Neural cell (in vitro differentiated cells): Measurements from ENCODE around the gene GRIN3A. TPM values are rescaled to one million over a fixed set of nuclear protein-coding genes. Genes with fewer than 3 reads are reported as not detected.

Experiments used
- H2AFZ ChIP-seq: fragments of 200-600, 300-800 bp; sonication (generic), shearing (Covaris generic); 2 replicates; pipeline ENCODE4 v1.6.0; 2014; ENCODE audit warnings: low read depth, mild to moderate bottlenecking, antibody characterized with exemption, low read length, moderate library complexity
- H3F3A ChIP-seq: fragments of 200-600 bp; shearing (Covaris generic); 2 replicates; pipeline ENCODE4 v1.6.1; 2016; ENCODE audit warnings: mild to moderate bottlenecking, moderate library complexity, mixed read lengths, antibody characterized with exemption, low read length; ENCODE audit not compliant: insufficient read depth, poor library complexity, severe bottlenecking
- H3K27ac ChIP-seq: fragments of 200-600, 300-800 bp; sonication (generic), shearing (Covaris generic); 2 replicates; pipeline ENCODE4 v1.5.1; 2014; ENCODE audit warnings: mild to moderate bottlenecking, low read length, moderate library complexity
- H3K27me3 ChIP-seq: fragments of 300-800, 200-600 bp; sonication (generic), shearing (Covaris generic); 2 replicates; pipeline ENCODE4 v1.6.0; 2014; ENCODE audit warnings: mild to moderate bottlenecking, low read depth, low read length, moderate library complexity; ENCODE audit not compliant: insufficient read depth
- H3K36me3 ChIP-seq: fragments of 300-800, 200-600 bp; sonication (generic), shearing (Covaris generic); 2 replicates; pipeline ENCODE4 v1.5.1; 2014; ENCODE audit warnings: mild to moderate bottlenecking, antibody characterized with exemption, low read length, moderate library complexity; ENCODE audit not compliant: insufficient read depth
- H3K4me2 ChIP-seq: fragments of 300-800, 200-600 bp; sonication (generic), shearing (Covaris generic); 2 replicates; pipeline ENCODE4 v1.6.0; 2014; ENCODE audit warnings: mild to moderate bottlenecking, low read length
- H3K4me3 ChIP-seq: fragments of 300-800, 200-600 bp; sonication (generic), shearing (Covaris generic); 2 replicates; pipeline ENCODE4 v1.5.1; 2014; ENCODE audit warnings: mild to moderate bottlenecking, low read length, moderate library complexity
- H3K79me2 ChIP-seq: fragments of 200-600 bp; shearing (Covaris generic); replicated peaks from 2 replicates; pipeline ENCODE4 v1.6.0; 2014; ENCODE audit warnings: mild to moderate bottlenecking, low read length, moderate library complexity; ENCODE audit not compliant: insufficient read depth
- H3K9ac ChIP-seq: fragments of 300-800, 200-600 bp; sonication (generic), shearing (Covaris generic); 2 replicates; pipeline ENCODE4 v1.6.1; 2016; ENCODE audit warnings: mild to moderate bottlenecking, low read length, mixed read lengths
- H3K9me2 ChIP-seq: fragments of 200-600 bp; shearing (Covaris generic); 2 replicates; pipeline ENCODE4 v1.6.1; 2016; ENCODE audit warnings: mild to moderate bottlenecking, low read length, mixed read lengths; ENCODE audit not compliant: insufficient read depth
- H3K9me3 ChIP-seq: fragments of 200-600, 300-800 bp; sonication (generic), shearing (Covaris generic); 2 replicates; pipeline ENCODE4 v1.6.1; 2016; ENCODE audit warnings: mild to moderate bottlenecking, mixed run types, low read length, moderate library complexity, mixed read lengths
- H4K20me1 ChIP-seq: fragments of 200-600 bp; shearing (Covaris generic); 2 replicates; pipeline ENCODE4 v1.6.1; 2016; ENCODE audit warnings: mild to moderate bottlenecking, mixed run types; ENCODE audit not compliant: insufficient read depth
- CTCF ChIP-seq: fragments of 450-650 bp; IDR thresholded peaks from 2 replicates; pipeline ENCODE4 v1.5.1; 2014; ENCODE audit warnings: antibody characterized with exemption, mild to moderate bottlenecking, moderate library complexity; ENCODE audit not compliant: poor library complexity, severe bottlenecking
- EP300 ChIP-seq: fragments of 450-650 bp; conservative IDR thresholded peaks from 2 replicates; pipeline ENCODE4 v1.6.1; 2014; ENCODE audit warnings: antibody characterized with exemption, mild to moderate bottlenecking, moderate library complexity; ENCODE audit not compliant: poor library complexity, severe bottlenecking
- EZH2 ChIP-seq: fragments of 200-600, 300-800 bp; shearing (Covaris generic), sonication (generic); IDR thresholded peaks from 2 replicates; pipeline ENCODE4 v1.6.1; 2014; ENCODE audit warnings: antibody characterized with exemption, low read length, borderline replicate concordance, mild to moderate bottlenecking; ENCODE audit not compliant: insufficient read depth, poor library complexity, severe bottlenecking
- MXI1 ChIP-seq: fragments of 450-650 bp; conservative IDR thresholded peaks from 2 replicates; pipeline ENCODE4 v1.6.1; 2014; ENCODE audit warnings: antibody characterized with exemption, mild to moderate bottlenecking; ENCODE audit not compliant: poor library complexity, severe bottlenecking
- POLR2AphosphoS5 ChIP-seq: IDR thresholded peaks from 2 replicates; pipeline ENCODE4 v1.6.1; 2012
- RAD21 ChIP-seq: fragments of 450-650 bp; conservative IDR thresholded peaks from 2 replicates; pipeline ENCODE4 v1.6.1; 2014; ENCODE audit warnings: antibody characterized with exemption, mild to moderate bottlenecking, moderate library complexity
- REST ChIP-seq: IDR thresholded peaks from 2 replicates; pipeline ENCODE4 v1.6.1; 2012; ENCODE audit warnings: borderline replicate concordance
- SMC3 ChIP-seq: fragments of 450-650 bp; conservative IDR thresholded peaks from 2 replicates; pipeline ENCODE4 v1.6.1; 2014; ENCODE audit warnings: antibody characterized with exemption, mild to moderate bottlenecking, moderate library complexity; ENCODE audit not compliant: poor library complexity
- TAF1 ChIP-seq: IDR thresholded peaks from 2 replicates; pipeline ENCODE4 v1.6.1; 2012; ENCODE audit warnings: low read depth
- polyA plus RNA-seq: library from polyadenylated mRNA; depleted of rRNA; stranded (reverse); fragments of >200 nt; gene quantifications from 2 replicates; pipeline ENCODE4 v1.2.3, GENCODE V29; 2014

The GRIN3A gene
- polyA plus RNA-seq, 1 donor from 2014 or later = 0.59 TPM

- Histone ChIP-seq H3K9me2 (no peaks in the 10 kb centered on the region), H3K9ac (no peak overlapping the region), H3K36me3 (no peaks in the 10 kb centered on the region), H3K27me3 (no peaks in the 10 kb centered on the region), H3K79me2 (no peaks in the 10 kb centered on the region), H3K27ac (no peak overlapping the region), H3K4me3 (no peak overlapping the region), H4K20me1 (no peaks in the 10 kb centered on the region), H3K4me2 (no peak overlapping the region), H3K9me3 (no peaks in the 10 kb centered on the region), H2AFZ (no peak overlapping the region), H3F3A (no peaks in the 10 kb centered on the region)
- TF ChIP-seq SMC3 = no peak
- no peak for TF ChIP-seq EZH2
- no peak for TF ChIP-seq MXI1
- TF ChIP-seq TAF1 = no peak
- TF ChIP-seq EP300 = no peak
- TF ChIP-seq REST = no peak
- no peak for TF ChIP-seq CTCF
These were observed 119.7 kb downstream of the GRIN3A start for GRCh38 chr9:101618698-101619097.

GRCh38 chr9:101605547-101605946 is 132.9 kb downstream of the GRIN3A start:
- Histone ChIP-seq H3K9me2 (no peaks in the 10 kb centered on the region), H3K36me3 (no peaks in the 10 kb centered on the region), H3K4me3 (no peak overlapping the region), H2AFZ (no peak overlapping the region), H3K9me3 (no peaks in the 10 kb centered on the region), H3K4me2 (no peak overlapping the region), H3K27me3 (no peaks in the 10 kb centered on the region), H3K27ac (no peak overlapping the region), H3F3A (no peaks in the 10 kb centered on the region), H3K79me2 (no peaks in the 10 kb centered on the region), H4K20me1 (no peaks in the 10 kb centered on the region), H3K9ac (no peak overlapping the region)
- TF ChIP-seq SMC3 = no peak
- TF ChIP-seq EZH2 = no peak
- TF ChIP-seq MXI1 = no peak
- TF ChIP-seq CTCF = no peak
- no peak for TF ChIP-seq TAF1
- TF ChIP-seq EP300 = no peak
- TF ChIP-seq REST = no peak
- no peak for TF ChIP-seq POLR2AphosphoS5
- no peak for TF ChIP-seq RAD21
